Thyroid gland (tissue), 4 donors: ENCODE measurements around the gene TTC34. TPM values are rescaled to one million over a fixed set of nuclear protein-coding genes. Genes with fewer than 3 reads are reported as not detected.

Experiments used
- DNase-seq, 2 donors: peaks; one replicate each; pipeline ENCODE4 v3.0.0-alpha.2; 2019
- H3K27ac ChIP-seq, 3 donors: fragments of 200-600 bp; sonication (generic); 1 replicate in 2 of 3; 2 replicates in 1 of 3; pipeline ENCODE4 v1.5.1; 2016 to 2019; ENCODE audit warnings: mild to moderate bottlenecking in 1 of 3, moderate library complexity in 1 of 3
- H3K27me3 ChIP-seq: fragments of 200-600 bp; sonication (generic); one replicate; pipeline ENCODE4 v1.5.1; 2019
- H3K36me3 ChIP-seq, 2 donors: fragments of 200-600 bp; sonication (generic); one replicate each; pipeline ENCODE4 v1.5.1; 2016 to 2019
- H3K4me1 ChIP-seq, 2 donors: fragments of 200-600 bp; sonication (generic); one replicate each; pipeline ENCODE4 v1.5.1; 2017 to 2019
- H3K4me3 ChIP-seq, 3 donors: fragments of 200-600 bp; sonication (generic); replicated peaks in 1 of 3; 1 replicate in 2 of 3; 2 replicates in 1 of 3; pipeline ENCODE4 v1.5.1; 2016; ENCODE audit warnings: mild to moderate bottlenecking in 1 of 3
- H3K9me3 ChIP-seq: fragments of 200-600 bp; sonication (generic); one replicate; pipeline ENCODE4 v1.5.1; 2017
- CTCF ChIP-seq, 6 experiments: fragments of 200-600 bp in 3 of 6; fragments of 450-650 bp in 3 of 6; sonication (generic) in 3 of 6; IDR thresholded peaks; one replicate each; pipeline ENCODE4 v1.5.1; 2016 to 2019; ENCODE audit warnings: antibody characterized with exemption in 6 of 6, mild to moderate bottlenecking in 2 of 6, inconsistent platforms in 1 of 6, moderate library complexity in 1 of 6
- POLR2A ChIP-seq, 2 donors: fragments of 450-650 bp; IDR thresholded peaks; one replicate each; pipeline ENCODE4 v1.6.1; 2017; ENCODE audit warnings: antibody characterized with exemption in 2 of 2, mild to moderate bottlenecking in 2 of 2, moderate library complexity in 1 of 2
- WGBS, 2 donors: methylation state at CpG; one replicate each; pipeline ENCODE4 v1.1.5; 2017; 5-methylcytosine and 5-hydroxymethylcytosine counted together
- intact Hi-C: fragments of 100-400 bp; cut with DNase I; formaldehyde crosslinking; loops from one replicate; pipeline ENCODE4 v1.15.1; 2023
- total RNA-seq, 4 donors: library from RNA; depleted of rRNA; stranded (reverse); fragments of >200 nt; gene quantifications; one replicate each; pipeline ENCODE4 v1.2.3, GENCODE V29; 2016

The TTC34 gene
- total RNA-seq, 4 donors from 2014 or later = 0.81 to 2.2 (median 1.9) TPM

- H3K4me3 ChIP-seq = no peak overlapping the region
- no peaks in the 10 kb centered on the region for H3K9me3 ChIP-seq
- WGBS, 2 donors = 79 to 81% methylated on average over 9 of the region's 9 CpGs
- no peaks in the 10 kb centered on the region for H3K27me3 ChIP-seq
- intact Hi-C loops = no loop called here
- no peaks in the 10 kb centered on the region for H3K4me1 ChIP-seq
- H3K27ac ChIP-seq = no peak overlapping the region
- DNase-seq = no peak
- no peaks in the 10 kb centered on the region for H3K36me3 ChIP-seq
- TF ChIP-seq CTCF (IDR thresholded peaks at IDR 0.05) (no peak), POLR2A (IDR thresholded peaks at IDR 0.05) (no peak)
These were observed 44.4 kb upstream of the TTC34 start for GRCh38 chr1:2845869-2846268.

GRCh38 chr1:2840036-2840809 lies 38.7 kb upstream of the TTC34 start:
- no peak for DNase-seq
- no peaks in the 10 kb centered on the region for H3K27me3 ChIP-seq
- intact Hi-C loops = no loop called here
- H3K27ac ChIP-seq = no peak overlapping the region
- TF ChIP-seq CTCF (IDR thresholded peaks at IDR 0.05) (no peak), POLR2A (IDR thresholded peaks at IDR 0.05) (no peak)
- no peaks in the 10 kb centered on the region for H3K4me1 ChIP-seq
- 68 to 74% methylated on average over 14 to 16 of the region's 16 CpGs for WGBS, 2 donors
- no peaks in the 10 kb centered on the region for H3K9me3 ChIP-seq
- no peak overlapping the region for H3K4me3 ChIP-seq
- no peaks in the 10 kb centered on the region for H3K36me3 ChIP-seq

- H3K27me3 ChIP-seq = no peaks in the 10 kb centered on the region
- H3K4me1 ChIP-seq = no peaks in the 10 kb centered on the region
- intact Hi-C loops = no loop called here
- 92 to 95% methylated on average over 12 of the region's 12 CpGs for WGBS, 2 donors
- no peak for TF ChIP-seq POLR2A (IDR thresholded peaks at IDR 0.05)
- no peak for TF ChIP-seq CTCF (IDR thresholded peaks at IDR 0.05)
- H3K36me3 ChIP-seq = no peaks in the 10 kb centered on the region
- no peak for DNase-seq
- no peak overlapping the region for H3K27ac ChIP-seq
- H3K9me3 ChIP-seq = no peaks in the 10 kb centered on the region
- no peak overlapping the region for H3K4me3 ChIP-seq
These were observed 36.3 kb upstream of the TTC34 start for GRCh38 chr1:2837823-2838222.

- no peak for TF ChIP-seq POLR2A (IDR thresholded peaks at IDR 0.05)
- no peak for TF ChIP-seq CTCF (IDR thresholded peaks at IDR 0.05)
- Histone ChIP-seq H3K4me1 (no peaks in the 10 kb centered on the region), H3K4me3 (no peak overlapping the region), H3K36me3 (no peaks in the 10 kb centered on the region), H3K9me3 (no peaks in the 10 kb centered on the region), H3K27me3 (no peaks in the 10 kb centered on the region), H3K27ac (no peak overlapping the region)
- 73 to 79% methylated on average over 11 of the region's 11 CpGs for WGBS, 2 donors
- intact Hi-C loops = no loop called here
- DNase-seq = no peak
These were observed 35.8 kb upstream of the TTC34 start for GRCh38 chr1:2837316-2837715.

- DNase-seq = no peak
- intact Hi-C loops = no loop called here
These were observed 35.0 kb upstream of the TTC34 start for GRCh38 chr1:2836333-2836970.

More at GRCh38 chr1:2836333-2836970, 35.0 kb upstream of the TTC34 start:
- Histone ChIP-seq H3K27ac (no peak overlapping the region), H3K27me3 (no peaks in the 10 kb centered on the region), H3K36me3 (no peaks in the 10 kb centered on the region), H3K4me3 (no peak overlapping the region), H3K4me1 (no peaks in the 10 kb centered on the region), H3K9me3 (no peaks in the 10 kb centered on the region)
- TF ChIP-seq POLR2A (IDR thresholded peaks at IDR 0.05) = no peak
- no peak for TF ChIP-seq CTCF (IDR thresholded peaks at IDR 0.05)
- 88 to 90% methylated on average over 16 to 20 of the region's 20 CpGs for WGBS, 2 donors
